DOHH2 (cell line): Measurements from ENCODE around the gene SUSD4.

ENCODE experiments used
- EZH2phosphoT487 ChIP-seq: fragments of 200-600 bp; sonication (generic); IDR thresholded peaks from 2 replicates; pipeline ENCODE4 v1.6.1; 2017; ENCODE audit warnings: borderline replicate concordance, mild to moderate bottlenecking, antibody characterized with exemption, low read length, moderate library complexity, mixed read lengths
- TF ChIP-seq, protein P1 (sequence below): fragments of 200-600 bp; sonication (generic); IDR thresholded peaks from one replicate; pipeline ENCODE4 v1.5.1; 2014; ENCODE audit warnings: antibody characterized with exemption, mild to moderate bottlenecking, low read depth, low read length; ENCODE audit not compliant: poor library complexity, severe bottlenecking

DNA sequence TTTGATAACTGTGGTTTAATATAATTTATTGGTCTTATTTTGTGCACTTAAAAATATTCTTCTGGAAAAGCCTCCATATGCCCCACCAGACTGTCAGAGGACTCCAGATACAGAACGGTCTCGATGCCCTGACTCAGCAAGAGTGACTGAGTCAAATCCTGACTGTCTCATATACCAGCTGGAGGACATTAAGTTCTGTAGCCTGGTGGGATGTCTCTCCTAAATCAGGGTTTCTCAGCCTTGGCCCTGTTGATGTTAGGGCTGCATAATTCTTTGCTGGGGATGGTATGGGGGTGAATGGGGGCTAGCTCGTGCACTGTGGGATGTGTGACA is 153.2 kb downstream of the SUSD4 start:
- TF ChIP-seq, protein P1, sequence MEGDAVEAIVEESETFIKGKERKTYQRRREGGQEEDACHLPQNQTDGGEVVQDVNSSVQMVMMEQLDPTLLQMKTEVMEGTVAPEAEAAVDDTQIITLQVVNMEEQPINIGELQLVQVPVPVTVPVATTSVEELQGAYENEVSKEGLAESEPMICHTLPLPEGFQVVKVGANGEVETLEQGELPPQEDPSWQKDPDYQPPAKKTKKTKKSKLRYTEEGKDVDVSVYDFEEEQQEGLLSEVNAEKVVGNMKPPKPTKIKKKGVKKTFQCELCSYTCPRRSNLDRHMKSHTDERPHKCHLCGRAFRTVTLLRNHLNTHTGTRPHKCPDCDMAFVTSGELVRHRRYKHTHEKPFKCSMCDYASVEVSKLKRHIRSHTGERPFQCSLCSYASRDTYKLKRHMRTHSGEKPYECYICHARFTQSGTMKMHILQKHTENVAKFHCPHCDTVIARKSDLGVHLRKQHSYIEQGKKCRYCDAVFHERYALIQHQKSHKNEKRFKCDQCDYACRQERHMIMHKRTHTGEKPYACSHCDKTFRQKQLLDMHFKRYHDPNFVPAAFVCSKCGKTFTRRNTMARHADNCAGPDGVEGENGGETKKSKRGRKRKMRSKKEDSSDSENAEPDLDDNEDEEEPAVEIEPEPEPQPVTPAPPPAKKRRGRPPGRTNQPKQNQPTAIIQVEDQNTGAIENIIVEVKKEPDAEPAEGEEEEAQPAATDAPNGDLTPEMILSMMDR, result no peak
- no peak for TF ChIP-seq EZH2phosphoT487
